Stimulated activated CD8-positive, alpha-beta memory T cell treated with anti-CD3 and anti-CD28 coated beads, Interleukin-7, amount 100 ng/mL, for 24 hours (primary cell): Measurements from ENCODE around the gene TUBB1.

Experiments
- DNase-seq: peaks from one replicate; pipeline ENCODE4 v3.0.0-alpha.2; 2020; ENCODE audit warnings: low read depth

Gene TUBB1

GRCh38 chr20:58990651-58991445 is 28.4 kb upstream of the TUBB1 start:
- no peak for DNase-seq

- no peak for DNase-seq
Measured at GRCh38 chr20:58991715-58992114, 27.5 kb upstream of the TUBB1 start.

GRCh38 chr20:58992911-58993310 is 26.3 kb upstream of the TUBB1 start:
- DNase-seq, result no peak

GRCh38 chr20:58993332-58994248 is 25.6 kb upstream of the TUBB1 start:
- DNase-seq, result no peak

GRCh38 chr20:58994390-58995159 is 24.7 kb upstream of the TUBB1 start:
- no peak for DNase-seq

GRCh38 chr20:58995461-58996225 is 23.6 kb upstream of the TUBB1 start:
- DNase-seq, result no peak

GRCh38 chr20:58996226-58996611 is 23.0 kb upstream of the TUBB1 start:
- DNase-seq, result no peak

GRCh38 chr20:58997141-58997770 is 22.0 kb upstream of the TUBB1 start:
- no peak for DNase-seq

- no peak for DNase-seq
Measured at GRCh38 chr20:58998656-58999055, 20.6 kb upstream of the TUBB1 start.

- no peak for DNase-seq
Measured at GRCh38 chr20:59000326-59000725, 18.9 kb upstream of the TUBB1 start.

GRCh38 chr20:59001068-59001448 is 18.2 kb upstream of the TUBB1 start:
- DNase-seq, result no peak

- DNase-seq, result no peak
Measured at GRCh38 chr20:59001449-59002171, 17.6 kb upstream of the TUBB1 start.

GRCh38 chr20:59002388-59002787 is 16.8 kb upstream of the TUBB1 start:
- no peak for DNase-seq

- DNase-seq, result no peak
Measured at GRCh38 chr20:59002874-59003399, 16.3 kb upstream of the TUBB1 start.

GRCh38 chr20:59003836-59004492 is 15.3 kb upstream of the TUBB1 start:
- DNase-seq, result no peak

- peak; percentile 21 for DNase-seq
Measured at GRCh38 chr20:59004493-59004762, 14.8 kb upstream of the TUBB1 start.

- no peak for DNase-seq
Measured at GRCh38 chr20:59004763-59005522, 14.3 kb upstream of the TUBB1 start.

GRCh38 chr20:59005523-59006166 is 13.6 kb upstream of the TUBB1 start:
- DNase-seq, result no peak
